PC-9 (cell line): Measurements from ENCODE around the gene SCP2. TPM values are rescaled to one million over a fixed set of nuclear protein-coding genes. Genes with fewer than 3 reads are reported as not detected.

Source experiments
- BruUV-seq: library from RNA; stranded (reverse); fragments of 400-500 nt; replicated peaks from 2 replicates; lab custom pipeline; 2021; lab: Mats Ljungman, UMichigan
- CTCF ChIA-PET: fragments of 300-600 bp; sonication (Branson Sonifier 250); formaldehyde crosslinking; loops from one replicate; lab custom pipeline; 2022; ENCODE audit warnings: antibody characterized with exemption; lab: Charles Lee
- POLR2A ChIA-PET: fragments of 300-600 bp; sonication (Branson Sonifier 250); formaldehyde crosslinking; loops from one replicate; lab custom pipeline; 2022; ENCODE audit warnings: antibody characterized with exemption; ENCODE audit not compliant: unreplicated experiment; lab: Charles Lee
- DNase-seq, 2 experiments: peaks; one replicate each; pipeline versions ENCODE4 v3.0.0 to v3.0.0-alpha.2; 2015 to 2022; ENCODE audit warnings: mixed read lengths in 1 of 2
- H2AFZ ChIP-seq: fragments of 200-600 bp; sonication (generic); 2 replicates; pipeline ENCODE4 v1.8.1; 2017; ENCODE audit warnings: antibody characterized with exemption
- H3F3A ChIP-seq: fragments of 200-600 bp; sonication (generic); 2 replicates; pipeline ENCODE4 v1.8.1; 2017; ENCODE audit warnings: antibody characterized with exemption, mild to moderate bottlenecking, low read depth; ENCODE audit not compliant: insufficient read depth
- H3K27ac ChIP-seq: fragments of 200-600 bp; sonication (generic); 2 replicates; pipeline ENCODE4 v1.6.1; 2016; ENCODE audit warnings: mixed run types
- H3K27me3 ChIP-seq: fragments of 200-600 bp; sonication (generic); 2 replicates; pipeline ENCODE4 v1.6.1; 2016; ENCODE audit warnings: low read depth, mixed run types; ENCODE audit not compliant: insufficient read depth
- H3K36me3 ChIP-seq: fragments of 200-600 bp; sonication (generic); 2 replicates; pipeline ENCODE4 v1.6.1; 2016; ENCODE audit warnings: low read depth, mixed run types
- H3K4me1 ChIP-seq: fragments of 200-600 bp; sonication (generic); replicated peaks from 2 replicates; pipeline ENCODE4 v1.6.1; 2016; ENCODE audit warnings: mixed run types; ENCODE audit not compliant: insufficient read depth
- H3K4me2 ChIP-seq: fragments of 200-600 bp; sonication (generic); 2 replicates; pipeline ENCODE4 v1.6.1; 2017; ENCODE audit warnings: mixed run types
- H3K4me3 ChIP-seq: fragments of 200-600 bp; sonication (generic); 2 replicates; pipeline ENCODE4 v1.6.1; 2016; ENCODE audit warnings: mixed run types
- H3K79me2 ChIP-seq: fragments of 200-600 bp; sonication (generic); 2 replicates; pipeline ENCODE4 v1.6.1; 2017; ENCODE audit warnings: low read depth, mixed run types
- H3K9me2 ChIP-seq: fragments of 200-600 bp; sonication (generic); 2 replicates; pipeline ENCODE4 v1.8.1; 2017; ENCODE audit warnings: mild to moderate bottlenecking; ENCODE audit not compliant: insufficient read depth
- H3K9me3 ChIP-seq: fragments of 200-600 bp; sonication (generic); 2 replicates; pipeline ENCODE4 v1.8.1; 2016; ENCODE audit warnings: low read depth; ENCODE audit not compliant: insufficient read depth
- H4K20me1 ChIP-seq: fragments of 200-600 bp; sonication (generic); 2 replicates; pipeline ENCODE4 v1.8.1; 2017; ENCODE audit not compliant: insufficient read depth
- EZH2 ChIP-seq: fragments of 200-600 bp; sonication (generic); IDR thresholded peaks from 2 replicates; pipeline ENCODE4 v1.8.0; 2017; ENCODE audit warnings: antibody characterized with exemption, low read depth
- intact Hi-C: fragments of 100-400 bp; cut with micrococcal nuclease; formaldehyde crosslinking; loops from one replicate; pipeline ENCODE4 v1.10.0; 2022; ENCODE audit not compliant: unreplicated experiment
- total RNA-seq: library from RNA; stranded (reverse); gene quantifications from 2 replicates; pipeline ENCODE4 v1.2.3, GENCODE V29; 2021
- TF ChIP-seq, protein P1 (sequence below): fragments of 200-600 bp; sonication (generic); conservative IDR thresholded peaks from 2 replicates; pipeline ENCODE4 v1.6.1; 2017; ENCODE audit warnings: mixed run types, antibody characterized with exemption, mild to moderate bottlenecking, moderate library complexity

SCP2 gene
- total RNA-seq, 1 experiment from 2014 or later = 87.8 TPM

DNA sequence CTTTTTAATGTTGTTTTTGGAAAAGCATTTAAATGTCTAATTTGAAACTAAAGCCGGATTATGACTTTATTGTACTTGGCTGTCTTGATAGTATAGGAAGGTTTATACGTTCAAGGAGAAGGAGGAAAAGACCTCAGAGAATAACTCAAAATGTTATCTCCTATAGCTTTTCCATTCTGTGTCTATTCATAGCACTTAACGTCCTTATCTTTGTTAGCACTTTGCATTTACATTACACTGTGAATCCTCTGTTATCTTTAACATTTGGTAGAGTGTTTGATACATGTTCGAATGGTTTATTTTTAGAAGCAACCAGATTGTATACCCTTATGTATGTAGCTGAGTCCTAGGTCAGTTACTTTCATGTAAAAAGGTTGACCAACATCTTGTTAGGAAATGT, 84.1 kb downstream of the SCP2 start:
- CTCF ChIA-PET = no interaction called here
- H3F3A ChIP-seq = no peaks in the 10 kb centered on the region
- TF ChIP-seq, protein P1, sequence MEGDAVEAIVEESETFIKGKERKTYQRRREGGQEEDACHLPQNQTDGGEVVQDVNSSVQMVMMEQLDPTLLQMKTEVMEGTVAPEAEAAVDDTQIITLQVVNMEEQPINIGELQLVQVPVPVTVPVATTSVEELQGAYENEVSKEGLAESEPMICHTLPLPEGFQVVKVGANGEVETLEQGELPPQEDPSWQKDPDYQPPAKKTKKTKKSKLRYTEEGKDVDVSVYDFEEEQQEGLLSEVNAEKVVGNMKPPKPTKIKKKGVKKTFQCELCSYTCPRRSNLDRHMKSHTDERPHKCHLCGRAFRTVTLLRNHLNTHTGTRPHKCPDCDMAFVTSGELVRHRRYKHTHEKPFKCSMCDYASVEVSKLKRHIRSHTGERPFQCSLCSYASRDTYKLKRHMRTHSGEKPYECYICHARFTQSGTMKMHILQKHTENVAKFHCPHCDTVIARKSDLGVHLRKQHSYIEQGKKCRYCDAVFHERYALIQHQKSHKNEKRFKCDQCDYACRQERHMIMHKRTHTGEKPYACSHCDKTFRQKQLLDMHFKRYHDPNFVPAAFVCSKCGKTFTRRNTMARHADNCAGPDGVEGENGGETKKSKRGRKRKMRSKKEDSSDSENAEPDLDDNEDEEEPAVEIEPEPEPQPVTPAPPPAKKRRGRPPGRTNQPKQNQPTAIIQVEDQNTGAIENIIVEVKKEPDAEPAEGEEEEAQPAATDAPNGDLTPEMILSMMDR = no peak
- TF ChIP-seq EZH2 = no peak
- H3K4me1 ChIP-seq = peaks cover 13% of the 10 kb centered on the region
- H4K20me1 ChIP-seq = no peaks in the 10 kb centered on the region
- no peaks in the 10 kb centered on the region for H3K9me3 ChIP-seq
- intact Hi-C loops = no loop called here
- H3K36me3 ChIP-seq = no peaks in the 10 kb centered on the region
- POLR2A ChIA-PET = no interaction called here
- BruUV-seq = no TSS peak
- no peak overlapping the region for H3K27ac ChIP-seq
- no peaks in the 10 kb centered on the region for H3K27me3 ChIP-seq
- no peak for DNase-seq
- H3K4me3 ChIP-seq = no peak overlapping the region
- no peaks in the 10 kb centered on the region for H3K9me2 ChIP-seq
- no peak overlapping the region for H3K4me2 ChIP-seq
- no peak overlapping the region for H2AFZ ChIP-seq
- H3K79me2 ChIP-seq = peaks cover 12% of the 10 kb centered on the region

- Histone ChIP-seq H3K4me2 (peak overlapping the region; percentile 93), H3K4me1 (peaks cover 26% of the 10 kb centered on the region), H3K4me3 (peak overlapping the region; percentile 78), H3K9me2 (no peaks in the 10 kb centered on the region), H4K20me1 (no peaks in the 10 kb centered on the region), H3K27ac (peak overlapping the region; percentile 31), H3K36me3 (peaks cover 5% of the 10 kb centered on the region; the same call in 1 of the 2 replicates), H3F3A (no peaks in the 10 kb centered on the region), H2AFZ (peak overlapping the region; percentile 89), H3K79me2 (peaks cover 33% of the 10 kb centered on the region), H3K9me3 (no peaks in the 10 kb centered on the region), H3K27me3 (no peaks in the 10 kb centered on the region)
- intact Hi-C loops = loop anchor here (1.0 kb wide), 1 partner anchor 33 kb away; no protein-coding TSS in a partner anchor
- POLR2A ChIA-PET = interaction anchor here (0.5 to 0.7 kb wide), 5 partner anchors 13 to 173 kb away, joined by 3 to 27 read pairs (median 4); partner anchors contain the start of gene ZYG11A
- no TSS peak for BruUV-seq
- peak; percentile 76 to 85 for DNase-seq
- CTCF ChIA-PET = interaction anchor here (0.6 to 0.7 kb wide), 2 partner anchors 25 to 152 kb away, joined by 3 to 9 read pairs; no protein-coding TSS in a partner anchor
- TF ChIP-seq, protein P1 = no peak
- no peak for TF ChIP-seq EZH2
Measured at GRCh38 chr1:53014791-53015507, 87.9 kb downstream of the SCP2 start.

DNA sequence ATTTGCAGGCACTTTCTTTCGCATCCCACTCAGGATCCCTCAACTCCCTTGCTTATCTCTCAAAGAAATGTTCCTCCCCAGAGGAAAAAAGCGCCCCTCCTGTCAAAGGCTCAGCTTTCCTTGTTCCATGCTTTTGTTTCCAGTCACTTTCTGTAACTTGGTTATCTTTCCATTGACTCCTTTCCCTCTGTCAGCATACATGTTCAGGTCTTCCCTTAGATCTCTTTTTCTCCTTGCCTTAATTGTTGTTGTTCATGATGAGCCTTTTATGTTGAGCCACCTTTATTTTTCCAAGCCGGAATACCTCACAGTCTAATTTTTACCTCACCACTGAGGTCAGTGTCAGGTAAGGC, 88.4 kb downstream of the SCP2 start:
- TSS peak; percentile 57 for BruUV-seq
- Histone ChIP-seq H3K36me3 (peaks cover 5% of the 10 kb centered on the region; the same call in 1 of the 2 replicates), H3K79me2 (peaks cover 33% of the 10 kb centered on the region), H3K4me2 (peak overlapping the region; percentile 93), H3K4me1 (peaks cover 26% of the 10 kb centered on the region), H4K20me1 (no peaks in the 10 kb centered on the region), H2AFZ (peak overlapping the region; percentile 89), H3K27me3 (no peaks in the 10 kb centered on the region), H3K9me2 (no peaks in the 10 kb centered on the region), H3K27ac (no peak overlapping the region), H3K4me3 (peak overlapping the region; percentile 78), H3F3A (no peaks in the 10 kb centered on the region), H3K9me3 (no peaks in the 10 kb centered on the region)
- ChIA-PET CTCF (interaction anchor here (0.7 kb wide), 1 partner anchor 26 kb away, joined by 3 read pairs; no protein-coding TSS in a partner anchor), POLR2A (interaction anchor here (0.7 kb wide), 1 partner anchor 52 kb away, joined by 4 read pairs; no protein-coding TSS in a partner anchor)
- no peak for TF ChIP-seq EZH2
- TF ChIP-seq, protein P1 = no peak
- DNase-seq = no peak
- intact Hi-C loops = no loop called here
